OCI-LY1 (cell line): ENCODE results near the gene AKAP13.

Experiments
- H2AFZ ChIP-seq: fragments of 200-600 bp; sonication (generic), shearing (Covaris generic); 2 replicates; pipeline ENCODE4 v1.6.0; 2014; ENCODE audit warnings: antibody characterized with exemption, mild to moderate bottlenecking, low read length
- H3F3A ChIP-seq: fragments of 200-600 bp; sonication (generic), shearing (Covaris generic); 2 replicates; pipeline ENCODE4 v1.6.0; 2014; ENCODE audit warnings: mild to moderate bottlenecking, antibody characterized with exemption, low read length, moderate library complexity; ENCODE audit not compliant: insufficient read depth
- H3K27ac ChIP-seq: fragments of 200-600 bp; sonication (generic); 2 replicates; pipeline ENCODE4 v1.5.1; 2014; ENCODE audit warnings: low read length, mixed run types, mild to moderate bottlenecking, low read depth; ENCODE audit not compliant: poor library complexity, severe bottlenecking
- H3K27me3 ChIP-seq: fragments of 200-600 bp; sonication (generic); 2 replicates; pipeline ENCODE4 v1.6.0; 2014; ENCODE audit warnings: antibody characterized with exemption, mild to moderate bottlenecking, low read length, moderate library complexity; ENCODE audit not compliant: insufficient read depth
- H3K36me3 ChIP-seq: fragments of 200-600 bp; sonication (generic); 2 replicates; pipeline ENCODE4 v1.6.1; 2014; ENCODE audit warnings: mild to moderate bottlenecking, antibody characterized with exemption, low read length, moderate library complexity, mixed read lengths; ENCODE audit not compliant: insufficient read depth
- H3K4me1 ChIP-seq: fragments of 200-600 bp; sonication (generic); 2 replicates; pipeline ENCODE4 v1.5.1; 2014; ENCODE audit warnings: mild to moderate bottlenecking, low read length, moderate library complexity; ENCODE audit not compliant: insufficient read depth, severe bottlenecking
- H3K4me2 ChIP-seq: fragments of 200-600 bp; sonication (generic), shearing (Covaris generic); 2 replicates; pipeline ENCODE4 v1.6.1; 2014; ENCODE audit warnings: low read length
- H3K4me3 ChIP-seq: fragments of 200-600 bp; sonication (generic); 2 replicates; pipeline ENCODE4 v1.5.1; 2014; ENCODE audit warnings: low read length, low read depth, mild to moderate bottlenecking, mixed read lengths; ENCODE audit not compliant: poor library complexity, severe bottlenecking
- H3K79me2 ChIP-seq: fragments of 200-600 bp; shearing (Covaris generic); 2 replicates; pipeline ENCODE4 v1.6.1; 2016; ENCODE audit warnings: mixed run types, low read length, mixed read lengths; ENCODE audit not compliant: insufficient read depth
- H3K9ac ChIP-seq: fragments of 200-600 bp; sonication (generic), shearing (Covaris generic); 2 replicates; pipeline ENCODE4 v1.6.1; 2014; ENCODE audit warnings: mild to moderate bottlenecking, low read length, mixed read lengths
- H3K9me2 ChIP-seq: fragments of 200-600 bp; sonication (generic), shearing (Covaris generic); 2 replicates; pipeline ENCODE4 v1.6.1; 2014; ENCODE audit warnings: low read depth, mild to moderate bottlenecking, low read length, mixed read lengths
- H3K9me3 ChIP-seq: fragments of 200-600 bp; shearing (Covaris generic); 2 replicates; pipeline ENCODE4 v1.6.1; 2014; ENCODE audit warnings: low read length, mixed read lengths
- H4K20me1 ChIP-seq: fragments of 200-600 bp; sonication (generic), shearing (Covaris generic); 2 replicates; pipeline ENCODE4 v1.6.0; 2016; ENCODE audit warnings: mild to moderate bottlenecking, low read length; ENCODE audit not compliant: insufficient read depth
- EZH2 ChIP-seq: fragments of 200-600 bp; sonication (generic), shearing (Covaris generic); IDR thresholded peaks from 2 replicates; pipeline ENCODE4 v1.8.0; 2017; ENCODE audit warnings: borderline replicate concordance, mixed run types, mild to moderate bottlenecking, antibody characterized with exemption, low read length, moderate library complexity, mixed read lengths
- TF ChIP-seq, protein P1 (sequence below): fragments of 200-600 bp; sonication (generic), shearing (Covaris generic); IDR thresholded peaks from 2 replicates; pipeline ENCODE4 v1.5.1; 2017; ENCODE audit warnings: mild to moderate bottlenecking, antibody characterized with exemption, low read length, moderate library complexity, mixed read lengths

AKAP13 gene

DNA sequence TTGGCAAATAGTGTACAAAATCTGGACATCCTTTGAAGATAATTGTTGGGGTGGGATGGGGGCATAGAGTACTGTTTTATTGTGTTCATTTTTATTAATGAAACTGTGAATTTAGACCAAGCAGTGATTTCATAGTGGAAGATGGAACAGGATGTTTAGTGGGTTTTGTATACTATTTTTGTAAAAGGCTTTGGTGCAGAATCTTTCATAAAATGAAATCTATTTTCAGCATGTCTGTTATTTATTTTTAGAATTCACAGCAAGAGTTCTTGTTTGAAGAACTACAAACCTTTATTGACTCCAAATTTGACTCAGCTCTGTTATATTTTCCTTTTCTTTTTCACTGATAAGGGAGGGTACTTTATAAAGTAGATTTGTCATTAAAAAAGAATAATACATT, 145.4 kb downstream of the AKAP13 start:
- no peaks in the 10 kb centered on the region for H3K27me3 ChIP-seq
- no peak overlapping the region for H3K27ac ChIP-seq
- no peaks in the 10 kb centered on the region for H3K9me2 ChIP-seq
- no peak overlapping the region for H3K4me3 ChIP-seq
- TF ChIP-seq, protein P1, sequence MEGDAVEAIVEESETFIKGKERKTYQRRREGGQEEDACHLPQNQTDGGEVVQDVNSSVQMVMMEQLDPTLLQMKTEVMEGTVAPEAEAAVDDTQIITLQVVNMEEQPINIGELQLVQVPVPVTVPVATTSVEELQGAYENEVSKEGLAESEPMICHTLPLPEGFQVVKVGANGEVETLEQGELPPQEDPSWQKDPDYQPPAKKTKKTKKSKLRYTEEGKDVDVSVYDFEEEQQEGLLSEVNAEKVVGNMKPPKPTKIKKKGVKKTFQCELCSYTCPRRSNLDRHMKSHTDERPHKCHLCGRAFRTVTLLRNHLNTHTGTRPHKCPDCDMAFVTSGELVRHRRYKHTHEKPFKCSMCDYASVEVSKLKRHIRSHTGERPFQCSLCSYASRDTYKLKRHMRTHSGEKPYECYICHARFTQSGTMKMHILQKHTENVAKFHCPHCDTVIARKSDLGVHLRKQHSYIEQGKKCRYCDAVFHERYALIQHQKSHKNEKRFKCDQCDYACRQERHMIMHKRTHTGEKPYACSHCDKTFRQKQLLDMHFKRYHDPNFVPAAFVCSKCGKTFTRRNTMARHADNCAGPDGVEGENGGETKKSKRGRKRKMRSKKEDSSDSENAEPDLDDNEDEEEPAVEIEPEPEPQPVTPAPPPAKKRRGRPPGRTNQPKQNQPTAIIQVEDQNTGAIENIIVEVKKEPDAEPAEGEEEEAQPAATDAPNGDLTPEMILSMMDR: no peak
- TF ChIP-seq EZH2: no peak
- H3K79me2 ChIP-seq: no peaks in the 10 kb centered on the region
- H3F3A ChIP-seq: no peaks in the 10 kb centered on the region
- H2AFZ ChIP-seq: no peak overlapping the region
- H3K9ac ChIP-seq: no peak overlapping the region
- peaks cover 12% of the 10 kb centered on the region; the same call in 1 of the 2 replicates for H3K36me3 ChIP-seq
- H3K4me1 ChIP-seq: peaks cover 24% of the 10 kb centered on the region
- no peaks in the 10 kb centered on the region for H4K20me1 ChIP-seq
- no peak overlapping the region for H3K4me2 ChIP-seq
- H3K9me3 ChIP-seq: no peaks in the 10 kb centered on the region

DNA sequence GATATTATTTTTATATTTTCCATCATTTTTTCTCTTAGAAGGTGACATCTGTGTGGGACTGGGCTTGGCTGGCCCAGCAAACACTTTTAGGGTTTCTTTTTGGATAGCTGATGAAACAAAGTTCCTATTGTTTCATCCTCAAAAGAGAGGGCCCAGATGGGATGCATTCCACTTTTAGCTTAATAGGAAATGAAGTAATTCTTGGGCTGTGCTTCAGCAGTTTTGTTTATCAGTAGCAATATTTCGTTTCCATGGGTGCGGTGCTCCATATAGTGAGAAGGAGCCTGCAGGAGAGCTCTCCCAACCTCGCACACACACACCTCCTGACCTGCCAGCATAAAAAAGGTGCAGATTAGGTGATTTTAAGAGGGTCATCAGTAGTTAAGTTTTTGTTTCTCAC, 147.5 kb downstream of the AKAP13 start:
- H3K4me2 ChIP-seq: no peak overlapping the region
- no peak overlapping the region for H3K9ac ChIP-seq
- no peak overlapping the region for H3K27ac ChIP-seq
- H3K4me3 ChIP-seq: no peak overlapping the region
- no peaks in the 10 kb centered on the region for H3F3A ChIP-seq
- H2AFZ ChIP-seq: no peak overlapping the region
- no peaks in the 10 kb centered on the region for H3K27me3 ChIP-seq
- no peaks in the 10 kb centered on the region for H3K9me2 ChIP-seq
- no peaks in the 10 kb centered on the region for H3K79me2 ChIP-seq
- no peaks in the 10 kb centered on the region for H3K9me3 ChIP-seq
- peaks cover 3% of the 10 kb centered on the region; the same call in 1 of the 2 replicates for H3K36me3 ChIP-seq
- TF ChIP-seq EZH2: no peak
- TF ChIP-seq, protein P1: no peak
- peaks cover 41% of the 10 kb centered on the region for H3K4me1 ChIP-seq
- H4K20me1 ChIP-seq: no peaks in the 10 kb centered on the region

DNA sequence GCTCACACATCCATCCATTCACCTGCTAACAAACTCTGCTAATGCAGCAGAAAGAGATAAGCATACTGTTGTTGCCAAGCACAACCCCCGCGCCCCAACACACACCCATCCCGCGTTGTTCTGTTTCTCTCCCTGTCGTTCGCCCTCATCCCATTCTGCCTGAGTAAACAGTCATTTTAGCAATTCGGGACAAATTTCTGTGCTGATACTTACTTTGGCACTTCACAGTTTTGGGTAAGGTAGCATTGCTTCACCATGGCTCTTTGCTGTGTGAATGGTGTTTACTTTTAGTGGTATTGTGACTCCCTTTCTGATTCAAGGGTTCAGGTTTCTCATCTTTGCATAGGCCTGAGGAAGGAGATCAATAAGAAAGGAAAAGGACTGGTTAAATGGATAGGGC, 149.7 kb downstream of the AKAP13 start:
- Histone ChIP-seq H3K9ac (no peak overlapping the region), H3K9me3 (no peaks in the 10 kb centered on the region), H3K79me2 (no peaks in the 10 kb centered on the region), H3F3A (no peaks in the 10 kb centered on the region), H3K4me3 (no peak overlapping the region), H2AFZ (no peak overlapping the region), H3K27me3 (no peaks in the 10 kb centered on the region), H3K4me1 (peaks cover 62% of the 10 kb centered on the region), H3K4me2 (no peak overlapping the region), H3K36me3 (peaks cover 6% of the 10 kb centered on the region; the same call in 1 of the 2 replicates), H3K27ac (no peak overlapping the region), H3K9me2 (no peaks in the 10 kb centered on the region), H4K20me1 (no peaks in the 10 kb centered on the region)
- TF ChIP-seq, protein P1: no peak
- no peak for TF ChIP-seq EZH2
